Activated T-cell treated with anti-CD3 and anti-CD28 coated beads, Interleukin-2, amount 50 U/mL, for 24 hours (primary cell): ENCODE measurements around the gene NEGR1.

ENCODE experiments used
- DNase-seq: peaks from one replicate; pipeline ENCODE4 v3.0.0-alpha.2; 2020
- H3K27ac Mint-ChIP-seq: 2 replicates; pipeline ENCODE4 v1.8.0; 2020; ENCODE audit warnings: mild to moderate bottlenecking, mixed read lengths
- H3K27me3 Mint-ChIP-seq: 2 replicates; pipeline ENCODE4 v1.8.0; 2020; ENCODE audit warnings: mixed read lengths
- H3K36me3 Mint-ChIP-seq: 2 replicates; pipeline ENCODE4 v1.8.0; 2020; ENCODE audit warnings: low read depth, mixed read lengths
- H3K4me1 Mint-ChIP-seq: 2 replicates; pipeline ENCODE4 v1.8.0; 2020; ENCODE audit warnings: low read depth, mixed read lengths
- H3K4me3 Mint-ChIP-seq: 2 replicates; pipeline ENCODE4 v1.8.0; 2020; ENCODE audit warnings: mild to moderate bottlenecking, moderate library complexity, mixed read lengths
- H3K9me3 Mint-ChIP-seq: 2 replicates; pipeline ENCODE4 v1.8.0; 2020; ENCODE audit warnings: mixed read lengths

The NEGR1 gene

DNA sequence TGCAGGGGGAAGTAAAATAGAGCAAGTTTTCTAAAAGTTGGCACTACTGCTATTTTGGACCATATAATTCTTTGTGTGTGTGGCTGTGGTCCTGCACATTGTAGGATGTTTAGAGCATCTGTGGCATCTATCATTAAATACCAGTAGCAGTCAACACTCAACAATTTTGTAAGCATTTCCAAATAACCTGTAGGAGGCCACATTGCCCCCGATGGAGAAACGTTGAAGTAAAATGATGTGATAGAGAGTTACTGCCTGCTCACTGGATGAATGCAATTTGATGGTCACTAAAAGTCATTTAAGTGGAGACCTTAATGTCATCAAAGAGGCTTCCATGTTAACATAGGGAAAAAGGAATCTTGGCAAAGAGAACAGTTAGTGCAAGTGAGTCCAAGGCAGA is 560.8 kb downstream of the NEGR1 start:
- Mint-ChIP-seq H3K27me3 (no peaks in the 10 kb centered on the region), H3K4me3 (no peak overlapping the region), H3K27ac (no peak overlapping the region), H3K9me3 (peaks cover 8% of the 10 kb centered on the region), H3K36me3 (no peaks in the 10 kb centered on the region), H3K4me1 (no peaks in the 10 kb centered on the region)
- DNase-seq, result no peak

DNA sequence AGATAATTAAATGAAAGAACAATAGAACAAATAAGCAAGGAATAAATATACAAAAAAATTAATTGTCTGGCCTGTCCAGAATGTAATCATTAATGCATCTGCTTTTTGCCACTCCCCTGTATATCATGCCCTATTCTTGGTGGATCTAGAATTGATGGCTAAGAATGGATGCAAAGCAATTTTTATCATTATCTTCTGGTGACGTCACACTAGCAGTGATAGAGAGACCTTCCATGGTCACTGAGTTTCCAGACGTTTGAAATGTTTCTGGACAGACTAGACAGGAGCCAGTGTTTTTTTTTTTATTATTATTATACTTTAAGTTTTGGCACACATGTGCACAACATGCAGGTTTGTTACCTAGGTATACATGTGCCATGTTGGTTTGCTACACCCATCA is 563.0 kb downstream of the NEGR1 start:
- Mint-ChIP-seq H3K36me3 (no peaks in the 10 kb centered on the region), H3K4me1 (no peaks in the 10 kb centered on the region), H3K27me3 (no peaks in the 10 kb centered on the region), H3K4me3 (no peak overlapping the region), H3K27ac (no peak overlapping the region), H3K9me3 (peaks cover 17% of the 10 kb centered on the region)
- DNase-seq, result no peak

DNA sequence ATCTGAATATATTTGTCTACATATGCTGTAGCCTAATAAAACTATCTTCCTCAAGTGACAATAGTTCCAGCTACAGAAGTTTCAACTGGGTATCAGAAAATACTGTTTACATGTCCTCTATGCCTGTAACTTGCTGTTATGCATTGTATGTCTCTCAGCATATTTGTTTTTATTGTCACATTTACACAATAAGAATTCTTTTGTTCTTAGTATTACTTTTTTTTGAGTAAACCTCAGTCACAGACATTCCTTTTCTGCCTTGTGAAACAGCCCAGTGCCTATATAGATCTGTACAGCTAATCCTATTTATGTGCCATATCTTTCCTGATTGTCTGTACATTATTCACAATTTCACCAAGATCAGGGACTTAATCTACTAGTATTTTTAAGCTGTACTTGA is 565.2 kb downstream of the NEGR1 start:
- Mint-ChIP-seq H3K9me3 (peaks cover 19% of the 10 kb centered on the region), H3K4me3 (no peak overlapping the region), H3K27me3 (no peaks in the 10 kb centered on the region), H3K36me3 (no peaks in the 10 kb centered on the region), H3K27ac (no peak overlapping the region), H3K4me1 (no peaks in the 10 kb centered on the region)
- DNase-seq, result no peak

DNA sequence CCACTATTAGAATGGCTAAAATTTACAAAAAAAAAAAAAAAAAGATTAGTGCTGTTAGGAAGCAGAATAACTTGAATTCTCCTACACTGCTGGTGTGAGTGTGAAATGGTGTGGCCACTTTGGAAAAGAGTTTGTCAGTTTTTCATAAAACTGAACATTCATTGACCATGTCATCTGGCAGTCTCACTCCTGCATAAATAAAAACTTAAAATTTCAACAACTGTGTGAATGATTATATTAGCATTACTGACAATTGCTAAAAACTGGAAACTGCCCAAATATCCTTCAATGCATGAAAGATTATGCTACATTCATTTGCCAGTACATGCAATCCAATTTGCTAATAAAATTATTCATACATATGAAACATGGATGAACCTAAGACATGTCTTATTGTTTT is 570.9 kb downstream of the NEGR1 start:
- no peak overlapping the region for H3K4me3 Mint-ChIP-seq
- no peak overlapping the region for H3K27ac Mint-ChIP-seq
- H3K9me3 Mint-ChIP-seq, result peaks cover 17% of the 10 kb centered on the region
- H3K36me3 Mint-ChIP-seq, result no peaks in the 10 kb centered on the region
- no peaks in the 10 kb centered on the region for H3K4me1 Mint-ChIP-seq
- no peaks in the 10 kb centered on the region for H3K27me3 Mint-ChIP-seq
- DNase-seq, result no peak

DNA sequence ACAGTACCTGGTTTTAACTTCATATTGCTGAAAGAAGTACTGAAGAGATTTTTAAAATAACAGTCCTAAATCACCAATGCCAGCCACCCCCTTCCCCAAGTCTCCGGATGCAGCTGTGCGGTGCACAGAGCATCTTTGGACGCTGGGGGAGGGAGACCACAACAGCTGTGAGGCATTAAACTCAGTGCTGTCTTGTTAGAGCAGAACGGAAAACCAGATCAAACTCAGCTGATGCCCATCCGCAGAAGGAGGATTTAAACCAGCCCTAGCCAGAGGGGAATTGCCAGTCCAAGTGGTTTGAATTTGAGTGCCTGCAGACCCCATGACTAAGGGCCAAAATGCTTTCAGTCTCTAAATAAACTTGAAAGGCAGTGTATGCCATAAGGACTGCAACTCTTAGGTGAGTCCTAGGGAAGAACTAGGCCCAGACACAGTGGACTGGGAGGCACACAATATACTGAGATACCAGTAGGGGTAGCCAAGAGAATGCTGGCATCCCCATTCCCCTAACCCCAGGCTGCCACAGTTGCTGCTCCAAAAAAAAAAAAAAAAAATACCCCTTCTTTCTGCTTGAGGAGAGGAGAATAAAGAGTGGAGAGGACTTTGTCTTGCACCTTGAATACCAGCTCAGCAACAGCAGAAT is 576.2 kb downstream of the NEGR1 start:
- no peak overlapping the region for H3K4me3 Mint-ChIP-seq
- no peak for DNase-seq
- H3K36me3 Mint-ChIP-seq, result no peaks in the 10 kb centered on the region
- peaks cover 16% of the 10 kb centered on the region for H3K9me3 Mint-ChIP-seq
- H3K27ac Mint-ChIP-seq, result no peak overlapping the region
- H3K27me3 Mint-ChIP-seq, result no peaks in the 10 kb centered on the region
- H3K4me1 Mint-ChIP-seq, result no peaks in the 10 kb centered on the region

DNA sequence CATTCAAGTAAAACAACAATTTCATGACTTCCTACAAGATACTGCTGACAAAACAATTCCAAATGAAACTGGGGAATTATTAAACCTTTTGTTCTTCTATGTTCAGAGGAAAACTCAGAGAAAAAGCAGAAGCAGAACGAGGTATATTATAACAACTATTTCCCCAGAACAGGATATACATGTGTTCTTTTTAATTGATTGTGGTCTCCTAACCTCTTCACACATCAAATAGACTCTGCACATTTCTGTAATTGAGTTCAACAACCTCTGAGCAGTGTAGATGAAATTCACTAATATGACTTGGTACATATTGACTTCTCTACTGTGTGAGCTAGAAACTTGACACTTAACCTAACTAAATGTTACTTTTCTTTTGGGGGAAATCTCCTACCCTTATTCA is 584.2 kb downstream of the NEGR1 start:
- Mint-ChIP-seq H3K9me3 (peaks cover 12% of the 10 kb centered on the region), H3K4me1 (no peaks in the 10 kb centered on the region), H3K27ac (no peak overlapping the region), H3K4me3 (no peak overlapping the region), H3K36me3 (no peaks in the 10 kb centered on the region), H3K27me3 (no peaks in the 10 kb centered on the region)
- no peak for DNase-seq

DNA sequence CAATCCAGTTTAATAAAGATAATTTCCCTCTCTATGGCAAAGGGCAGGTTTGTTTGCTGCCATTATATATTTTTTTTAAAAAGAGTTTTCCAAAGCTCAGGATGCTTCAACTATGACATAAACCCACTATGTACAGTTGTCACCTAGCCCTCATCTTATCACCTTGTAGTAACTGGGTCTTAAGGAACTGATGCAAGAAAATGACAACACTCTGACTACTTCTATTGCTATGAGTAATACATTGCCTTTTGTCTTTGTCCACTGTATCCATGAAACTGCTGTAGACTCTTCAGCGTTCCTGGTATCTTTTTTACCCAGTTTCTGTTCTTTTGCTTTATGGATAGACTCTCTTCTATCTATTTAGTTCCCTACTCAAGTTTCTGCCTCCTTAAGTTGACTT is 586.5 kb downstream of the NEGR1 start:
- H3K9me3 Mint-ChIP-seq, result peaks cover 2% of the 10 kb centered on the region
- DNase-seq, result no peak
- no peaks in the 10 kb centered on the region for H3K36me3 Mint-ChIP-seq
- H3K27me3 Mint-ChIP-seq, result no peaks in the 10 kb centered on the region
- no peak overlapping the region for H3K4me3 Mint-ChIP-seq
- no peak overlapping the region for H3K27ac Mint-ChIP-seq
- H3K4me1 Mint-ChIP-seq, result no peaks in the 10 kb centered on the region

DNA sequence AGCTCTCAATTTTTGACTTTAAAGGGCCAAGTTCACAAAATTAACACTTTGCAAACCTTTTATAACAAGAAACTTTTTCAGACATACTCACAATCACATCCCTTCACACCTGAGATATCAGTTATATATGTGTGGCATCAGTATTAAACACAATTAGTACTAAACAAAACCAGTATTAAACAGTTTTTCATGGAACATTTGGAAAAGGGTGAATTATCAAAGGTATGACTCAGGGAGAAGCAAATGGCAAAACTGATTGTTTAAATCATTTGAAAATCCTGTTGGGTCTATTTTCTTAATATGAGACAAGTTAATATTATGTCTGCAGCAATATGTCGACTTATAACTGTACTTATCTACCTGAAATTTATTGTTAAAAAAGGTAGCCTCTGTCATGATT is 587.3 kb downstream of the NEGR1 start:
- no peak for DNase-seq
- Mint-ChIP-seq H3K36me3 (no peaks in the 10 kb centered on the region), H3K4me3 (no peak overlapping the region)

DNA sequence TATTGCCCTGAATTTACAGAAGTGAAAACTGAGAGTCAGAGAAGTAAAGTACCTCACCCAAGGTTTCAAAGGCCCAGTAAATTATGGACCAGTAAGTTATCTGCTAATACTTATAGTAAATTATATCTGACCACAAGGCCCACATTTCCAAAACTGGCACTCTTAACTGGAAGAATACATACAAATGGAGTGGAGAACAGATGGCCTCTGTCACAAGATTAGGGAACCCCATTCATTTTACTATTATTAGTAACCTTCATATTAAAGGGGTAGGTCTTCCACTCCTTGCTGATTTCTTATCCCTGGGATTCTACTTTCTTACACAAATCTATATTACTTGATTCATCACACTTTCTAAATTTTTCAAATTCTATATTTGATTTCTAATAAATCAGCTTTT is 588.8 kb downstream of the NEGR1 start:
- Mint-ChIP-seq H3K9me3 (peaks cover 2% of the 10 kb centered on the region), H3K27ac (no peak overlapping the region), H3K4me1 (no peaks in the 10 kb centered on the region)

More for the DNA sequence above, 587.3 kb downstream of the NEGR1 start:
- no peaks in the 10 kb centered on the region for H3K4me1 Mint-ChIP-seq
- no peaks in the 10 kb centered on the region for H3K27me3 Mint-ChIP-seq
- H3K27ac Mint-ChIP-seq, result no peak overlapping the region
- H3K9me3 Mint-ChIP-seq, result peaks cover 2% of the 10 kb centered on the region

DNA sequence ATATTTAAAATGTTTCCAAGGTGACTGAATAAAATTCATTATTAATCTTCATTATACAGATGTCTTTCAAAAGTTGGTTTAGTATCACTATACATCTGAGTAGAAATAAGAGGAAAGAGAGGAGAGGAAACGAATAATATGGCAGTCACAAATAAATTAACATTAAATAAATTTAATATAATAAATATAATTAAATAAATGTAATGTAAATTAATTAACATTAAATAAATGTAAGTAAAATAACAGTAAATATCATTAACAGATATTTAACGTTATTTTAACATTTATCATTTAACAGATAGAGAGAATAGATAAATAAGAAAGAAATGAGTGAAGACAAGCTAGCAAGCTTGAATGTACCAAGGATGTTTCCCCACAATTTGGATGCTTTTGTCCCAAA is 592.7 kb downstream of the NEGR1 start:
- Mint-ChIP-seq H3K27me3 (no peaks in the 10 kb centered on the region), H3K27ac (no peak overlapping the region), H3K9me3 (no peaks in the 10 kb centered on the region), H3K4me1 (no peaks in the 10 kb centered on the region), H3K4me3 (no peak overlapping the region), H3K36me3 (no peaks in the 10 kb centered on the region)
- no peak for DNase-seq

More for the DNA sequence above, 588.8 kb downstream of the NEGR1 start:
- Mint-ChIP-seq H3K4me3 (no peak overlapping the region), H3K36me3 (no peaks in the 10 kb centered on the region), H3K27me3 (no peaks in the 10 kb centered on the region)
- DNase-seq, result no peak

DNA sequence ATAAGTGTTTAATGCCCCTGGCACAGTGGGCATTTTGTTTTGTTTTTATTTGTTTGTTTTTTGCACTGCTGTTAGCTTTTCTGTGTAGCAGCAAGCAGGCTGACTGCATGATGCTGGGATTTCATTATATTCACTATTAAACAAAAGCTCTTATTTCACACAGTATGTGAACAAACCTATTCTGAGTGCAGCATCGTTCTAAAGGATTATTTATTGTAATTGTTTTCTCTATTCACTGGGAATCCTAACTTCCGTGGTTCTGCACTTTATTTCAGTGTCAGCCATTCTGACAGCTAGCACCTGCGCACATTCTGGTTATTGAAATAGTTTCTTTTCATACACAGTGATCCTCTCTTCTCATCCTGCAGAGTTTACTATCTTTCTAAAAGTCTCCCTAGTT is 595.0 kb downstream of the NEGR1 start:
- no peak for DNase-seq
- no peaks in the 10 kb centered on the region for H3K36me3 Mint-ChIP-seq
- no peak overlapping the region for H3K4me3 Mint-ChIP-seq
- no peaks in the 10 kb centered on the region for H3K27me3 Mint-ChIP-seq
- H3K9me3 Mint-ChIP-seq, result no peaks in the 10 kb centered on the region
- no peaks in the 10 kb centered on the region for H3K4me1 Mint-ChIP-seq
- H3K27ac Mint-ChIP-seq, result no peak overlapping the region

DNA sequence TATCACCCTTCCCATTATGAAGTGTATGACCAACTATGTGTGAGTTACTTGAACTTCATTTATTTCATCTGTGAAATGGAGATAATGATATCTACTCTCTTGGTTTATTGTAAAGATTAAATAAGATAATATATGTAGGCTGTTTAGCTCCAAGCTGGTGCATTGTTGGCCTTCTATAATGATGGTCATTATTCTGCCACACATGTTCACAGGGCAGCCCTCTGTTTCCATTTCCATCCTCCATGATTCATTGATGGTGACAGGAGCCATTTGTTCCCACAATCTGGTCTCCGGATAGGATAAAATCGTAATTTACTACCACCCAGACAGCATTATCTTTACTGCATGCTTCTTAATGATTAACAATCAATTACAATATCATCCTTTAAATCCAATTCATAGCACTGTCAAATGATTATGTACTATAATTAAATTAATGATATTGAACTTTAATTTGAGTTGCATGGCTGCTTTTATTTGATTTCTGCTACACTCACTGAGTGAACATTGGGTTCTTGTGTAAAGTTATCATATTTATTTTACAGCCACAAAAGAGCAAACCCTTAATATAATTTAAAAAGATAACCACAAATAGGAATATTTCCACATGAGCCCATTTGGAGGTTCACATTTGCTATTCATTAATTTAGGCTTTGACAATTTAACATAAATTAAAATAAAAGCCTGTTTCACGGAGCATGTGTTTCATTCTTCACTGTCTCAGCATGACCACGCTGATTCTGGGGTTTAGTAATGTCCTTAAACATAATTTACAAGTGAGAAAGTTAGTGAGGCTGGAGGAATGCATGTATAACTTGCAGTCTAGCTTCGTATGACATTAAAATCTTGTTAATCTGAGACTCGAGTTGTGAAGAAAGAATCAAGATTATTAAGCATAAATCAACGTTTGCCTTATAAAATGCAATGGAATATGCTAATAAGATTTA is 605.1 kb downstream of the NEGR1 start:
- Mint-ChIP-seq H3K36me3 (no peaks in the 10 kb centered on the region), H3K4me3 (no peak overlapping the region), H3K4me1 (no peaks in the 10 kb centered on the region), H3K27me3 (no peaks in the 10 kb centered on the region), H3K27ac (no peak overlapping the region), H3K9me3 (peaks cover 2% of the 10 kb centered on the region)
- no peak for DNase-seq

DNA sequence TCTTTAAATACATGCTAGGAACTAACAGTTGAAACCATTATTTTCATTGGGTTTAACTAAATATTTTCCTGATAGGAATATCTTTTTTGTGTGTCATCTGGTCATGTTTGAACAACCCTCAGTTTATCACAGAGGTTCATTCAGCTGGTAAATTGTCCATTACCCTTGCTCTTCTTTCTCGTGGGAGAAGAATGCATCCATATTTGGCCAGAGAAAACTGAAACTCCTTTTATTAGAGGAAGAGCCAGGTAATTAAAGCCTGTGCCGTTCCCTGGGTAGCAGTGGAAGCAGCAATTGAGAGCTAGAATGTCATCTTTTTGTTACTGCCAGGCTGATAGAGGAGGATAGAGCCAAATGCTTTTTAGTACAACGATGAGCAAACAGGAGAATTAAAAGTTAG is 614.3 kb downstream of the NEGR1 start:
- Mint-ChIP-seq H3K4me1 (no peaks in the 10 kb centered on the region), H3K27ac (no peak overlapping the region), H3K27me3 (no peaks in the 10 kb centered on the region), H3K4me3 (no peak overlapping the region), H3K9me3 (no peaks in the 10 kb centered on the region), H3K36me3 (no peaks in the 10 kb centered on the region)
- DNase-seq, result no peak

DNA sequence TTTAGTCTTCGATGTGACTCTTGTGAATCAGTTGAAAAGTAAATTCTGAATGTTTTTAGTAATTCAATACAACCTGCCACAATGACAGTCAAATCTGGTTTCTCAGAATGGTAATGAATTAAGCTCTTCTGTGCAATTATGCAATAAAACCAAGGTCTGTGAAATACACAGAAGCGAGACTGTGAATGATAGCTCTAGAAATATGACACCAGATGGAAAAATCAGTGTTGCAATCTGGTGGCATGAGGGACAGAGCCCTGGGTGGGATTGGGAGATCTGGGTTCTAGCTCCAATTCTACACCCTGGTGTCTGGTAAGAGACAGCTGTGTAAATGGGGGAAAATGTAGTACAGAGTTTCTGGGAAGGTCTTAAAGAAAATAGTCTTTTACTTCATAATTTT is 615.1 kb downstream of the NEGR1 start:
- Mint-ChIP-seq H3K27ac (no peak overlapping the region), H3K9me3 (no peaks in the 10 kb centered on the region)

DNA sequence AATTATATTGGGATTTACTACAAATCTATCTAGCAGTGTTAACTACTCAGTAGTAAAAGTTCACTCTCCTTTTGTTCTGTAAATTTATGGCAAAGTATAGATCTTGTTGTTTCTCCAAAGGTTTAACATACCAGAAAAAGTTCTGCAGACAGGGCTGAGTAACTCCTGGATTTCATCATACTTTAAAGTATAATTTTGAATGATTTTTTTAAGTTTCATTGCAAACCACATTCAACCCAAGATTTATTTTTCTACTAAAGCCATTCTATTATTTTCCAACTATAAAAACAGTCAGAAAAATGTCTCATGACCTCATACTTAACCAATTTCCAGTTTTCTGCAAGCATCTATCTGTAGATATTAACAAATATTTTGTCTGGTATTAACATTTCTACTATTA is 615.7 kb downstream of the NEGR1 start:
- Mint-ChIP-seq H3K36me3 (no peaks in the 10 kb centered on the region), H3K4me3 (no peak overlapping the region), H3K9me3 (no peaks in the 10 kb centered on the region), H3K27me3 (no peaks in the 10 kb centered on the region), H3K27ac (no peak overlapping the region), H3K4me1 (no peaks in the 10 kb centered on the region)
- DNase-seq, result no peak

More for the DNA sequence above, 615.1 kb downstream of the NEGR1 start:
- DNase-seq, result no peak
- no peaks in the 10 kb centered on the region for H3K27me3 Mint-ChIP-seq
- H3K4me3 Mint-ChIP-seq, result no peak overlapping the region
- no peaks in the 10 kb centered on the region for H3K4me1 Mint-ChIP-seq
- H3K36me3 Mint-ChIP-seq, result no peaks in the 10 kb centered on the region
